GM12878 (cell line): ENCODE results near the gene DYNC1I1. TPM values are rescaled to one million over a fixed set of nuclear protein-coding genes. Genes with fewer than 3 reads are reported as not detected.

Source experiments
- E2F8 ChIP-seq: fragments of 450-650 bp; IDR thresholded peaks from 2 replicates; pipeline ENCODE4 v1.6.1; 2018; ENCODE audit warnings: mild to moderate bottlenecking, low read depth, moderate library complexity; ENCODE audit not compliant: partially characterized antibody
- KDM1A ChIP-seq: fragments of 200-600 bp; sonication (generic); IDR thresholded peaks from 2 replicates; pipeline ENCODE4 v1.6.1; 2016; ENCODE audit warnings: borderline replicate concordance
- NFXL1 ChIP-seq: fragments of 450-650 bp; IDR thresholded peaks from 2 replicates; pipeline ENCODE4 v1.6.1; 2017; ENCODE audit warnings: antibody characterized with exemption, mild to moderate bottlenecking, borderline replicate concordance
- RAD21 ChIP-seq: IDR thresholded peaks from 2 replicates; pipeline ENCODE4 v1.6.1; 2011; ENCODE audit warnings: mild to moderate bottlenecking, low read depth, low read length, moderate library complexity; ENCODE audit not compliant: insufficient read depth
- TCF12 ChIP-seq: IDR thresholded peaks from 2 replicates; pipeline ENCODE4 v1.6.1; 2011; ENCODE audit warnings: low read depth, mild to moderate bottlenecking, low read length
- polyA plus RNA-seq, 11 experiments: library from polyadenylated mRNA; depleted of rRNA in 4 of 11; unstranded in 6 of 11; stranded (reverse) in 5 of 11; fragments of >200 nt; fragmentation: Nextera tagmentation in 4 of 11; fragmentation: Illumina TruSeq in 1 of 11; extraction: Ambion mirVana in 4 of 11; extraction: Trizol in 1 of 11; gene quantifications; 1 replicate in 1 of 11; 2 replicates in 10 of 11; pipeline versions ENCODE4 v1.2.1 to v1.2.3, GENCODE V29; 2011 to 2016; ENCODE audit warnings: inconsistent platforms in 2 of 11, missing spikeins in 2 of 11, low read depth in 1 of 11
- total RNA-seq, 4 experiments: library from RNA; depleted of rRNA in 3 of 4; stranded (reverse); fragments of >200 nt in 3 of 4; fragmentation: Illumina TruSeq in 1 of 4; extraction: Trizol in 1 of 4; gene quantifications; 2 replicates each; pipeline versions ENCODE4 v1.2.1 to v1.2.3, GENCODE V29; 2013 to 2021
- TF ChIP-seq, protein P1 (sequence below): fragments of 450-650 bp; IDR thresholded peaks from 2 replicates; pipeline ENCODE4 v1.6.1; 2017; ENCODE audit warnings: antibody characterized with exemption, mild to moderate bottlenecking, moderate library complexity
- TF ChIP-seq, protein P2 (sequence below): IDR thresholded peaks from 2 replicates; pipeline ENCODE4 v1.6.1; 2011; ENCODE audit warnings: low read depth, low read length, improper control_type of control experiment, borderline replicate concordance

Gene DYNC1I1
- total and polyA plus RNA-seq, 10 of the 15 experiments (the other 5 are each of a cell fraction or from before 2014, with no cell fraction given), result 0.05 to 0.91 (median 0.14) TPM; not detected in 3

DNA sequence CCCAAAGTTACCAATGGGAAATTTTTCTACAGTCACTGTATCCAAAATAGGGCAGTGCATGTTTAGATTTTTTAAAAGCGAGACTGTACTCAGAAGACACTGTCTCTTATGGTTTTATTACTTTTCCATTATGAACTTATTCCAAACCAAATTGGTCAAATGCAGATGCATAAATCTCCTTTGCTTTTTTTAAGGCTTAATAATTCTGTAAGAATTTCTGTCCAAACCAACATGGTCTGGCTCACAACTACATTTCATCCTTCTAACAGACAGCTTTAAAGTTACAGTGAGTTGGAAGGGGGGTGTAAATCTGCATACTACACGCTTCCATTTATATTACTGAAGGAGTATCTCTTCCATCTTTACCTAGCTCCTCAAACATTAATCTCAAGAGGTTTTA, 350.4 kb downstream of the DYNC1I1 start (continued):
- TF ChIP-seq, protein P1, sequence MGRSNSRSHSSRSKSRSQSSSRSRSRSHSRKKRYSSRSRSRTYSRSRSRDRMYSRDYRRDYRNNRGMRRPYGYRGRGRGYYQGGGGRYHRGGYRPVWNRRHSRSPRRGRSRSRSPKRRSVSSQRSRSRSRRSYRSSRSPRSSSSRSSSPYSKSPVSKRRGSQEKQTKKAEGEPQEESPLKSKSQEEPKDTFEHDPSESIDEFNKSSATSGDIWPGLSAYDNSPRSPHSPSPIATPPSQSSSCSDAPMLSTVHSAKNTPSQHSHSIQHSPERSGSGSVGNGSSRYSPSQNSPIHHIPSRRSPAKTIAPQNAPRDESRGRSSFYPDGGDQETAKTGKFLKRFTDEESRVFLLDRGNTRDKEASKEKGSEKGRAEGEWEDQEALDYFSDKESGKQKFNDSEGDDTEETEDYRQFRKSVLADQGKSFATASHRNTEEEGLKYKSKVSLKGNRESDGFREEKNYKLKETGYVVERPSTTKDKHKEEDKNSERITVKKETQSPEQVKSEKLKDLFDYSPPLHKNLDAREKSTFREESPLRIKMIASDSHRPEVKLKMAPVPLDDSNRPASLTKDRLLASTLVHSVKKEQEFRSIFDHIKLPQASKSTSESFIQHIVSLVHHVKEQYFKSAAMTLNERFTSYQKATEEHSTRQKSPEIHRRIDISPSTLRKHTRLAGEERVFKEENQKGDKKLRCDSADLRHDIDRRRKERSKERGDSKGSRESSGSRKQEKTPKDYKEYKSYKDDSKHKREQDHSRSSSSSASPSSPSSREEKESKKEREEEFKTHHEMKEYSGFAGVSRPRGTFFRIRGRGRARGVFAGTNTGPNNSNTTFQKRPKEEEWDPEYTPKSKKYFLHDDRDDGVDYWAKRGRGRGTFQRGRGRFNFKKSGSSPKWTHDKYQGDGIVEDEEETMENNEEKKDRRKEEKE, result no peak
- TF ChIP-seq RAD21 (no peak), KDM1A (no peak), TCF12 (no peak), E2F8 (no peak), NFXL1 (no peak)
- TF ChIP-seq, protein P2, sequence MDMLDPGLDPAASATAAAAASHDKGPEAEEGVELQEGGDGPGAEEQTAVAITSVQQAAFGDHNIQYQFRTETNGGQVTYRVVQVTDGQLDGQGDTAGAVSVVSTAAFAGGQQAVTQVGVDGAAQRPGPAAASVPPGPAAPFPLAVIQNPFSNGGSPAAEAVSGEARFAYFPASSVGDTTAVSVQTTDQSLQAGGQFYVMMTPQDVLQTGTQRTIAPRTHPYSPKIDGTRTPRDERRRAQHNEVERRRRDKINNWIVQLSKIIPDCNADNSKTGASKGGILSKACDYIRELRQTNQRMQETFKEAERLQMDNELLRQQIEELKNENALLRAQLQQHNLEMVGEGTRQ, result no peak
- TF ChIP-seq, all 136 proteins: peak for 0
